ENCODE data around the gene RACGAP1.
"Not testable (repeated sequence)": the region's sequence is repeated elsewhere in the genome, so short reads cannot be mapped to it uniquely, and the experiment has no call there.

RACGAP1 gene

DNA sequence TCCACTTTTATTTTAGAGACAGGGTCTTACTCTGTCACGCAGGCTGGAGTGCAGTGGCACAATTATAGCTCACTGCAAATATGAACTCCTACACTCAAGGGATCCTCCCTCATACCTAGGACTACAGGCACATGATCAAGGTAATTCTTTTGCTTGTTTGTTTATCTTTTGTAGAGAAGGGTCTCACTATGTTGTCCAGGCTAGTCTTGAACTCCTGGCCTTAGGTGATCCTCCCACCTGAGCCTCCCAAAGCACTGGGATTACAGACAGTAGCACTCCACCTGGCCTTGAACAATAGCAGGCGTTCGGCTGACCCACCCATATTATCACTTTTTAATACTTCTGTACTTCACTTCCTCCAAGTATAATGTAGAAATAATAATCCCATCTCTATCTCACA, 1.4 kb upstream of the RACGAP1 start:
- no peak for DNase-seq (ENCODE audit: low read depth in 2 of 2)

DNA sequence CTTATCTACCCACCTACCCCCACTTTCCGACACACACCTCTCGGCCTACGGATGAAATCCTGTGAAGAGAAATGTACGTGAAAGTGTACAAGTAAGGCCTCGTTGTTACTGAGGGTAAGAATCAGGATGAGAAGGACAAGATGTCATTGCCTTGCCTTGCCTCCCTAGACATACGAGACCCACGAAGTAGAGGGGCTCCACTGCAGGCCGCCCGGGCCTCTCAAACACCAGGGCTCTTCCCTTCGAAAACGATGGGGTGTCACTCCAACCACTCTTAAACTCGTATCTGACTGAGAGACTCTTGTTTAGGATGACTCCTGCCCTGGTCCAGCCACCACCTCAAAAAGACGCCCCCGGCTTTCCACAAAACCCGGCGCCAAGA, 498 bp downstream of the RACGAP1 start:
- no peak for DNase-seq (ENCODE audit: low read depth in 2 of 2)

DNA sequence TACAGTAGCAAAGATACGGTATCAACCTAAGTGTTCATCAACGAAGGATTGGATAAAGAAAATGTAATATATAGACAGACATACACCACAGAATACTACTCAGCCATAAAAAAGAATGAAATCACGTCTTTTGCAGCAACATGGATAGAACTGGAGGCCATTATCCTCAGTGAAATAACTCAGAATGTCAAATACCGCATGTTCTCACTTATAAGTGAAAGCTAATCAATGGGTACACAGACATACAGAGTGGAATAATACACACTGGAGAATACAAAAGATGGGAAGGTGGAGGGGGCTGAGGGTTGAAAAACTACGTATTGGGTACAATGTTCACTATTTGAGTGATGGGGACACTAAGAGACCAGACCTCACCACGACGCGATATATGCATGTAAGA, 1.1 kb downstream of the RACGAP1 start:
- no peak for DNase-seq (ENCODE audit: low read depth in 2 of 2)

GRCh38 chr12:50022903-50023302, 2.4 kb downstream of the RACGAP1 start:
- DNase-seq (ENCODE audit: low read depth in 2 of 2): no peak

DNA sequence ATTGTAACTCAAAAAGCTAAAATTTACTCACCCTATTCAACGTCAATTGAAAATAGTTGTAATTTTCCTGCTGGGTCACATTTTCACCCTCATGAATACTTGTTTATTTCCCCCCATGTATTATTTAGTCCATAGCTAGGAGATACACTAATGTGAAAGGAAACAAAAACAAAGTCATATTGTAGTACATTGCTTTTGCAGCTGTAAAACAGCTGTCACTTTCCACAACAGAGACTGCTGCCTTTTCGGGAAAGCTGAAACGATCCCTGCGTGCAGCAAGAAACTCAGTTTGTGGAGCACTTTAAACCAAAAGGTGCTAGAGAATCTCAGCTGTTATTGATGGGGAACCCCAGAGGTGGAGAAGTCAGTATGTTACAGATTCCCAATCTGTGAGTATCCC, 4.3 kb downstream of the RACGAP1 start:
- no peak for DNase-seq (ENCODE audit: low read depth in 2 of 2)

GRCh38 chr12:50019524-50019923, 5.8 kb downstream of the RACGAP1 start:
- DNase-seq (ENCODE audit: low read depth in 2 of 2): no peak

DNA sequence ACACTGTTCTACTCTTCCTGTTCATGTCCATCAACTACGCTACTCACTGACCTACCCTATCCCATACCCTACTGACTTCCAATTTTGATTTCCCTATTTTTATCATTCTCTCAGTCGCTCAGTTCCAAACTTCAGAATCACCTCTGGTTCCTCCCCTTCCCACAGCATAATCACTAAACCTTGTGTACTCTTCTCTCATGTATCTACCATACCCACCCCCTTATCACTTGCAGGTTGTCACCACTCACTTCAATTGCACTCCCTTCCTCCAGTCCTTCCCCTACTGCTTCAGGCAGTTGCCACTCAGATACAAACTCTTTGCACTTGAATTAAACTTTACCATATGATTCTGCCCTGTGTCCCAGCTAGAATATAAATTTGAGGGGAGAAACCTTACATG, 6.3 kb downstream of the RACGAP1 start:
- DNase-seq (ENCODE audit: low read depth in 2 of 2): no peak

DNA sequence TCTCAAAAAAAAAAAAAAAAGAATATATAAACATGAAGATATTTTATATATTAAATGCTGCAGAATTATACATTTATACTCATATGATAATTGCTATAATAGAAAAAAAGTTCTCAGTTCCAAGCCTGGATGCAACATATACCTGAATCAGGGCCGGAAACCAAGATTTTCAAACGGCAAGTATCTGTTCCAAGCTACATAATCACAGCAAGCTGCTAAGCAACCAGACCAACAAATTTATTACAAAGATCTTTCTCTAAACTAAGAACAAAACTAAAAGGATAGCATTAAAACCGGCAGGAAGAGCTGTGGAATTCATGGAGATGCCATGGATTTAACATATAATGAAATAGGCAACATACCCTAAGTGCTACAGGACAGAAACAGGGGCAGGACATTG, 7.1 kb downstream of the RACGAP1 start:
- no peak for DNase-seq (ENCODE audit: low read depth in 2 of 2)

DNA sequence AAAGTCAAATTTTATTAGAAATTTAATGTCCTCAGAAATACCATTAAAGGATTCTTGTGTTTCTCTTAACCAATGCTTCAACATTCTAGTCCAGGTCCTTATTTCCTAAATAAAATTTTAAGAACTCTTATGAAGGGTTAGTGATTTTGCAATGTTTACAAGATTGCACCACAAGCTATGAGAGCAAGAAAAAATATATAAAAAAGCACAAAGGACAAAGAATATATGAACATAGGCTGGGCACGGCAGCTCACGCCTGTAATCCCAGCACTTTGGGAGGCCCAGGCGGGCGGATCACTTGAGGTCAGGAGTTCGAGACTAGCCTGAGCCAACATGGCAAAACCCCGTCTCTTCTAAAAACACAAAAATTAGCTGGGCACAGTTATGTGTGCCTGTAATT, 7.7 kb downstream of the RACGAP1 start:
- DNase-seq (ENCODE audit: low read depth in 2 of 2): no peak

DNA sequence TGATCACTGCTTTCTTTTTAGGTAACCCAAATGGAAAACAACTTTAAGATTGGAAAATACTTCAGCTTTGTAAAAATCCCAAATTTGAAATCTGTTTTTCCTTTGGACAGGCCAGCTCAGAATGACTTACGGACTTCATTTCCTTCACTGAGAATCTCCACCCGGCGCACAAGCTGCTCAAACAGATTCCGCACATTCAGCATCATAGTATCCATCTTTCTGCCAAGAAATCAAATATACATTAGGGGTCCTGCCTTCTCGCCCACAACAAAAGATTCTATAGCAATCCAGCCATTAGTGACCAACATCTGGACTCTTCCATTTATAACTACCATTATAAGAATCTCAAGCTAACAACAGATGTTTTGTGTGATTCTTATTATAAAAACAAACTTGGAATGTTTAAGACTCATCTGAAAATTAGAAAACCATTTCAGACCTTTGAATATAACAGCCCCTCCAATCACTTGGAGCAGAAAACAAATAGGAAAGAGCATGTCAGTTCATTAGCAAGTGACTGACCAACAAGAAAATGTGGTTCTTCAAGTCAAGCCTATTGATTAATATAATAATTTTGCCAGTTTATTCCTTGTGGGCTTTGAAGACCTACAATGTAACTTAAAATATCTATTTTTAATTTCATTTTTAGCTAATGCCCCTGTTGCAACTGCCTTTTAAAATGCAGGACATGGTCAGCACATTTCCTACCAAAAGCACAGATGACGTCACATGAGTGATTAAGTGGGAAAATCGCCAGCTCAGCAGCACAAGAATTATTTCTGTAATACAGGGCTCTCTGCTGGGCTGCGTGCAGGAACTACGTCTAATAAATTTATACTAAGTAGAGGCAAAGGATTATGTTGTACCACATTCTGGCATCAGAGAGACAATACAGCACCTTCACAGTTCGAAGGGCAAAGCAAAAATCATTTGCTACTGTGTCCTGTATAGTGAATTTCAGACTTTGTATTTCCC, 8.5 kb downstream of the RACGAP1 start:
- no peak for DNase-seq (ENCODE audit: low read depth in 2 of 2)

- no peak for DNase-seq (ENCODE audit: low read depth in 2 of 2)
Measured at GRCh38 chr12:50014342-50014741, 11.0 kb downstream of the RACGAP1 start.

GRCh38 chr12:50013361-50014147, 11.7 kb downstream of the RACGAP1 start:
- DNase-seq (ENCODE audit: low read depth in 2 of 2): no peak

- no peak for DNase-seq (ENCODE audit: low read depth in 2 of 2)
Measured at GRCh38 chr12:50006754-50007442, 18.4 kb downstream of the RACGAP1 start.

DNA sequence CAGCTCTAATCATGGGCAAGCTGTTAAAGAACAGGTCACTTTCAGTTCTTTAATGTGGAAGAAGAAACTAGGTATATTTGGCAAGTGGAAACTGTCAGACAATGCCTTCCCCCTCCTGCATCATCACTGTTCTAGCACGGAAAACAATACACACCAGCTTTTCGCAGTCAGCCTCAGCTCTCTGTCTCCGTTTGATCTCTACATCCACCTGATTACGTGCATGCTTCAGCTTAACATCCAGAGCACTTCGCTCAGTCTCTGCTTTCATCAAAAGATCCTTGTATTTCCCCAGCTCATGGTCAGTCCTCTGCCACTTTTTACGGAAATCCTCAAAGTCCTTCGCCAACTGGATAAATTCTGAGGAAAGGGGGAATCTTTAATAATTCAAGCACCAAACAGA, 19.0 kb downstream of the RACGAP1 start:
- no peak for DNase-seq (ENCODE audit: low read depth in 2 of 2)

DNA sequence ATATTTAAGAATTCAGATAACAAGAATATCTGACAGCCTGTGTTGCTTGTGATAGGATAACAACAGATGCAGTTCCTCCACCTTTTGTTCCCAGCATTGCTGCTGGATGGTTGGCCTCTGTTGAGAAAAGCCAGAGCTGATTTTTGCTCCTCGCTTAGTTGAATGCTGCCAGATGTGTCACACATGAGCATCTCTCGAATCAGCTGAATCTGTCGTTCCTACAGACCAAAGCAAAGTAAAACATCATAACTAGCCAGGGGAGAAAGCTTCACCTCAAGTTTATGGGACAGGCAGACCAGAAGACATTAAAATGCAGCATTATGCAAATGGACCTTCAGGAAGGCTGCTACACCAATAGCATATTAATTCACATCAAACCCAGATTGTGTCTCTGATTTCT, 20.1 kb downstream of the RACGAP1 start:
- DNase-seq (ENCODE audit: low read depth in 2 of 2): no peak

- no peak for DNase-seq (ENCODE audit: low read depth in 2 of 2)
Measured at GRCh38 chr12:50004696-50005095, 20.6 kb downstream of the RACGAP1 start.

- no peak for DNase-seq (ENCODE audit: low read depth in 2 of 2)
Measured at GRCh38 chr12:50003595-50003994, 21.7 kb downstream of the RACGAP1 start.

GRCh38 chr12:49998453-49998852, 26.8 kb downstream of the RACGAP1 start:
- DNase-seq (ENCODE audit: low read depth in 2 of 2): no peak

GRCh38 chr12:49990273-49990672, 35.0 kb downstream of the RACGAP1 start:
- DNase-seq (ENCODE audit: low read depth in 2 of 2): no peak

GRCh38 chr12:49989400-49989799, 35.9 kb downstream of the RACGAP1 start:
- DNase-seq (ENCODE audit: low read depth in 2 of 2): not testable (repeated sequence)

DNA sequence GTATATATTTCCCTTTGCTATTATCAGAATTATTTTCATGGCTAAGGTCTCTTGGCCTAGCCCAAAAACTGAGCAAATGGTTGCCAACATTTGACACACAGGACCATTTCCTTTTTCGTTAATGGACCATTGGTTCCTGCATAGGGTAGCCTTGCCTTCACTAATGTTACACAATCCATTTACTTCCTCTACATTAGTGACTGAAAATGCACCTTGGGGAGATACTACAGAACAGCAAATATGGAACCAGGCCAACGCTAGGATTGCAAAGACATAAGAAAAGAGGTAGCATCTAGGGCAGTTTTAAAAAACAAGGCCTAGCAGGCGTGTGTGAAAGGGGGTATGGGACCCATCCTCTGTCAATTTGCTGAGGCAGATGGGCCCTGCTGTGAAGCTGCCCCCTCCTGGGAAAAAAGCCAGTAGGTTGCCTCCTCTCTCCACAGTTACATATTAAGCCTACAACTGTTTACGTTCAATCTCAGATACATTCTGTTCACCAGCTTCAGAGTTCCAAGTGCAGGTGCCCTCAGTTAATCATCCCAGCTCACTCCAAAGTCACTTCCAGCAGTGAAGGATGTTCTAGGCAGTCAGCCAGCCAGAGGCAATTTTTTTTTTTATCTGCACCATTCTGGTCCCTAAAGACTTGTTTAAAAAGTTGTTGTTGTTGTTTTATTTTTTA, 37.5 kb downstream of the RACGAP1 start:
- no peak for DNase-seq (ENCODE audit: low read depth in 2 of 2)

- DNase-seq (ENCODE audit: low read depth in 2 of 2): not testable (repeated sequence)
Measured at GRCh38 chr12:49986476-49986875, 38.8 kb downstream of the RACGAP1 start.
